IMR-90 (cell line): ENCODE measurements around the gene STK32A.

Experiments used
- CEBPB ChIP-seq: IDR thresholded peaks from 2 replicates; pipeline ENCODE4 v1.6.1; 2012; ENCODE audit warnings: low read depth, low read length, improper control_type of control experiment
- CTCF ChIP-seq: conservative IDR thresholded peaks from 2 replicates; pipeline ENCODE4 v1.5.1; 2012; ENCODE audit warnings: mild to moderate bottlenecking, low read depth, low read length, improper control_type of control experiment
- ELK1 ChIP-seq: fragments of 150-350 bp; IDR thresholded peaks from 2 replicates; pipeline ENCODE4 v1.6.1; 2016; ENCODE audit warnings: low read depth, mild to moderate bottlenecking, low read length, moderate library complexity, borderline replicate concordance
- FOS ChIP-seq: fragments of 150-350 bp; IDR thresholded peaks from 2 replicates; pipeline ENCODE4 v1.6.1; 2016; ENCODE audit warnings: low read depth, low read length
- POLR2A ChIP-seq: IDR thresholded peaks from 2 replicates; pipeline ENCODE4 v1.6.1; 2012; ENCODE audit warnings: mild to moderate bottlenecking, low read depth, low read length
- RAD21 ChIP-seq: IDR thresholded peaks from 2 replicates; pipeline ENCODE4 v1.6.1; 2012; ENCODE audit warnings: low read length, improper control_type of control experiment
- RCOR1 ChIP-seq: IDR thresholded peaks from 2 replicates; pipeline ENCODE4 v1.6.1; 2012; ENCODE audit warnings: mild to moderate bottlenecking, low read length, improper control_type of control experiment; ENCODE audit not compliant: insufficient replicate concordance
- RFX5 ChIP-seq: IDR thresholded peaks from 2 replicates; pipeline ENCODE4 v1.8.0; 2012; ENCODE audit warnings: low read depth, mild to moderate bottlenecking, low read length, moderate library complexity
- SMC3 ChIP-seq: fragments of 150-350 bp; IDR thresholded peaks from 2 replicates; pipeline ENCODE4 v1.6.1; 2016; ENCODE audit warnings: low read depth, mild to moderate bottlenecking, antibody characterized with exemption, low read length, moderate library complexity
- USF2 ChIP-seq: fragments of 150-350 bp; IDR thresholded peaks from 2 replicates; pipeline ENCODE4 v1.6.1; 2017; ENCODE audit warnings: mild to moderate bottlenecking, antibody characterized with exemption, low read length, low read depth

GRCh38 chr5:147307170-147307569, 72.3 kb downstream of the STK32A start:
- no peak for TF ChIP-seq CTCF
- TF ChIP-seq FOS: no peak
- no peak for TF ChIP-seq ELK1
- TF ChIP-seq RCOR1: no peak
- TF ChIP-seq POLR2A: no peak
- TF ChIP-seq CEBPB: no peak
- TF ChIP-seq RFX5: no peak
- no peak for TF ChIP-seq SMC3
- TF ChIP-seq RAD21: no peak
- TF ChIP-seq USF2: no peak
